H1 (cell line): ENCODE data around the gene RPS6KA2.

Experiments used
- POLR2AphosphoS5 ChIP-seq: IDR thresholded peaks from 2 replicates; pipeline ENCODE4 v1.6.1; 2011; ENCODE audit warnings: low read depth, low read length
- RNF2 ChIP-seq: fragments of 200-900, 300-1000 bp; sonication (generic); IDR thresholded peaks from 2 replicates; pipeline ENCODE4 v1.7.1; 2016; ENCODE audit warnings: borderline replicate concordance, low read depth, mild to moderate bottlenecking, antibody characterized with exemption, low read length; ENCODE audit not compliant: poor library complexity, severe bottlenecking; ENCODE audit errors: missing control alignments
- SRF ChIP-seq: IDR thresholded peaks from 2 replicates; pipeline ENCODE4 v1.6.1; 2011; ENCODE audit warnings: mild to moderate bottlenecking, low read depth, low read length, moderate library complexity
- TCF12 ChIP-seq: IDR thresholded peaks from 2 replicates; pipeline ENCODE4 v1.6.1; 2011; ENCODE audit warnings: low read depth, mild to moderate bottlenecking, low read length

- no peak for TF ChIP-seq RNF2
- no peak for TF ChIP-seq TCF12
- TF ChIP-seq POLR2AphosphoS5: no peak
- no peak for TF ChIP-seq SRF
Measured at GRCh38 chr6:166629628-166630027, 2.6 kb upstream of the RPS6KA2 start.
